ENCODE results near the gene C8G.

Gene C8G

GRCh38 chr9:136985027-136985602 lies 40.1 kb downstream of the C8G start:
- DNase-seq = no peak

- no peak for DNase-seq
These were observed 40.8 kb downstream of the C8G start for GRCh38 chr9:136985853-136986252.

DNA sequence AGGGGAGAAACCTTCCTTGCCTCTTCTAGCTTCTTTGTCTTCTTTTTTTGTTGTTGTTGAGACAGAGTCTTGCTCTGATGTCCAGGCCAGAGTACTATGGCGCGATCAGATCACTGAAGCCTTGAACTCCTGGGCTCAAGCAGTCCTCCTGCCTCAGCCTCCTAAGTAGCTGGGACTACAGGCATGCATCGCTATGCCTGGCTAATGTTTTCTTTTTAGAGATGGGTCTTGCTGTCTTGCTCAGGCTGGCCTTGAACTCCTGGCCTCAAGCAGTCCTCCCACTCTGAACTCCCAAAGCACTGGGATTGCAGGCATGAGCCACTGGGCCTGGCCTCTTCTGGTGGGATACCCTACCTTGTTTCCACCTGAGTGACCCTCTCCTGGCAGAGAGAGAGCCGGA lies 43.8 kb downstream of the C8G start:
- no peak for DNase-seq

- DNase-seq = no peak
These were observed 45.3 kb downstream of the C8G start for GRCh38 chr9:136990242-136990911.

GRCh38 chr9:136991993-136992818 lies 47.2 kb downstream of the C8G start, which contains the start of gene PAXX:
Gene PAXX, plus strand, starts transcription at chr9:136992422. Its CDS starts 22 bp downstream, at chr9:136992444.
- peak; percentile 96 for DNase-seq

GRCh38 chr9:136992819-136993369 lies 47.9 kb downstream of the C8G start:
- DNase-seq = no peak

DNA sequence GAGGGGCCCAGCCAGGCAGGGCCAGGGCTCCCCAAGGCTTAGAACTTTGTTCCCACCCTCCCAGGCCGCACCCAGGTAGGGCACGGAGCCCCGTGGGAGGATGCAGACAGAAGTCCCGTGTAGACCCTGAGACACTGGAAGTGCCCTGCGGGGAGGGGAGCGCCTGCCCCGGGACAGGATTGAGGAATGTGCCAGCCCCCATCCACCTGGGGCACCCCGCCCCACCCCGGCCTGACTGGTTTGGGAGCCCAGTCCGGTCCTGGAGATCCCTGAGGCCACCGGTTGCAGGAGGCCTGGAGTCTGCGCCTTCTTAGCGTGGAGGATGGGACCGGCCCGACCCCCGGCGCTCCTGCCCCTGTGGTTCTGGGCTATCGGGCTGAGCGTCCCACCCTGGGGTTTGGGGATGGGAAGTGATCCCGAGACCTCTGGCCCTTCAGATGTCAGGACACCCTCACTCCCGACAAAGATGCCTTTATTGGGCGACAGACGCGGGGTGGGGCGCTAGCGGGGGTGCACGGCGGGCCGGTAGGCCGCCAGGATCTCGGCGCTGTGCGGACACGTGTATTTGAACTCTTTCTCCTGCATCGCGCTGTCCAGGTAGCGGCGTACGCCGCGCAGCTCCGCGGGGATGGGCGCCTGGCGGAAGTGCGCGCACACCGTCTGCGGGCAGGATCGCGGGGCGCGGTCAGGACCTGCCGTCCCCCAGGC lies 49.3 kb downstream of the C8G start:
- DNase-seq = no peak

GRCh38 chr9:136994888-136995230 lies 49.8 kb downstream of the C8G start:
- no peak for DNase-seq

DNA sequence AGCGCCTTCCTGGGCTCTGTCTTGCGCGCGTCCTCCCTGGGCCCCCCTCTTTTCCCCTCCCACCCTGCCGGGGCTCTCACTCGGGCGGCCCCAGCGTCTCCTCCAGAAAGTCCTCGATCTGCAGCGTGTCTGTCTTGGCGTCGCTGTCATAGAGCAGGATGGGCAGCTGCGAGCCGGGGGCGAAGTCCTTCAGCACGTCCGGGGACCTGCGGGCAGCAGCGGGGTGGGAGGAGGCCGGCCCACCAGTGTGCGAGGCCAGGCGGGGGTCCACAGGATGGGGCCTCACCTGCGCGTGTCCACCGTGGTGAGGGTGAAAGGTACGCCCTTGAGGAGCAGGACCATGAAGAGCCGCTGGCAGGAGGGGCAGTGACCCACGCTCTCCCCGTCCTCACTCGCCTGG lies 50.3 kb downstream of the C8G start:
- DNase-seq = no peak

GRCh38 chr9:136995772-136996311 lies 50.8 kb downstream of the C8G start:
- DNase-seq = no peak

Data from suppressor macrophage treated with lipopolysaccharide for 4 hours (primary cell).